GM18505 (cell line): Measurements from ENCODE around the gene ZNF552.
"Not testable (repeated sequence)": the region's sequence is repeated elsewhere in the genome, so short reads cannot be mapped to it uniquely, and the experiment has no call there.

Experiments used
- ATAC-seq: cut with Tn5 transposase; IDR thresholded peaks from one replicate; pipeline ENCODE4 v1.9.1; 2021; ENCODE audit not compliant: unreplicated experiment
- POLR2A ChIP-seq: IDR thresholded peaks from 4 replicates; pipeline ENCODE4 v1.6.1; 2011; ENCODE audit warnings: borderline replicate concordance; ENCODE audit not compliant: insufficient read depth, insufficient read length; ENCODE audit errors: extremely low read depth

ZNF552 gene

GRCh38 chr19:57807541-57807940 is 7.2 kb downstream of the ZNF552 start:
- ATAC-seq: no peak

GRCh38 chr19:57803594-57804325 is 11.0 kb downstream of the ZNF552 start:
- TF ChIP-seq POLR2A: no peak
- no peak for ATAC-seq

More at GRCh38 chr19:57807541-57807940, 7.2 kb downstream of the ZNF552 start:
- no peak for TF ChIP-seq POLR2A

- no peak for ATAC-seq
- no peak for TF ChIP-seq POLR2A
Measured at GRCh38 chr19:57803265-57803593, 11.5 kb downstream of the ZNF552 start.

GRCh38 chr19:57802269-57802668 is 12.4 kb downstream of the ZNF552 start:
- TF ChIP-seq POLR2A: no peak
- ATAC-seq: no peak

GRCh38 chr19:57800696-57801095 is 14.0 kb downstream of the ZNF552 start:
- ATAC-seq: no peak
- TF ChIP-seq POLR2A: no peak

- ATAC-seq: not testable (repeated sequence)
Measured at GRCh38 chr19:57796580-57796979, 18.1 kb downstream of the ZNF552 start.

- ATAC-seq: no peak
- no peak for TF ChIP-seq POLR2A
Measured at GRCh38 chr19:57789288-57789687, 25.4 kb downstream of the ZNF552 start.

- ATAC-seq: no peak
- no peak for TF ChIP-seq POLR2A
Measured at GRCh38 chr19:57788114-57788692, 26.5 kb downstream of the ZNF552 start.

GRCh38 chr19:57786906-57787305 is 27.8 kb downstream of the ZNF552 start:
- ATAC-seq: no peak
- no peak for TF ChIP-seq POLR2A

GRCh38 chr19:57786286-57786685 is 28.4 kb downstream of the ZNF552 start:
- no peak for TF ChIP-seq POLR2A
- no peak for ATAC-seq

- TF ChIP-seq POLR2A: no peak
- ATAC-seq: no peak
Measured at GRCh38 chr19:57779220-57779845, 35.4 kb downstream of the ZNF552 start.

- TF ChIP-seq POLR2A: no peak
- ATAC-seq: no peak
Measured at GRCh38 chr19:57778336-57778735, 36.4 kb downstream of the ZNF552 start.

- no peak for ATAC-seq
- no peak for TF ChIP-seq POLR2A
Measured at GRCh38 chr19:57776764-57777296, 37.9 kb downstream of the ZNF552 start.

- TF ChIP-seq POLR2A: no peak
Measured at GRCh38 chr19:57773488-57773887, 41.2 kb downstream of the ZNF552 start.

More at GRCh38 chr19:57773488-57773887, 41.2 kb downstream of the ZNF552 start:
- ATAC-seq: no peak
